CD4-positive, alpha-beta T cell treated with Interleukin-17A for 1 hour (primary cell): Measurements from ENCODE around the gene AGBL1.

Experiments
- DNase-seq: peaks from one replicate; pipeline ENCODE4 v3.0.0-alpha.2; 2020

AGBL1 gene

GRCh38 chr15:86611417-86612040, 531.9 kb downstream of the AGBL1 start:
- peak; percentile 58 for DNase-seq

GRCh38 chr15:86615411-86615810, 535.7 kb downstream of the AGBL1 start:
- DNase-seq, result no peak

GRCh38 chr15:86615816-86616215, 536.1 kb downstream of the AGBL1 start:
- peak; percentile 26 for DNase-seq

GRCh38 chr15:86616771-86617170, 537.1 kb downstream of the AGBL1 start:
- DNase-seq, result no peak

GRCh38 chr15:86620157-86620556, 540.5 kb downstream of the AGBL1 start:
- no peak for DNase-seq

- DNase-seq, result no peak
These were observed 541.1 kb downstream of the AGBL1 start for GRCh38 chr15:86620641-86621349.

- no peak for DNase-seq
These were observed 543.6 kb downstream of the AGBL1 start for GRCh38 chr15:86623236-86623635.

- DNase-seq, result peak; percentile 65
These were observed 544.8 kb downstream of the AGBL1 start for GRCh38 chr15:86624261-86625036.

GRCh38 chr15:86629409-86630356, 550.0 kb downstream of the AGBL1 start:
- no peak for DNase-seq

- DNase-seq, result no peak
These were observed 551.3 kb downstream of the AGBL1 start for GRCh38 chr15:86630946-86631345.

GRCh38 chr15:86634146-86634545, 554.5 kb downstream of the AGBL1 start:
- no peak for DNase-seq

- DNase-seq, result no peak
These were observed 555.4 kb downstream of the AGBL1 start for GRCh38 chr15:86634992-86635638.

- no peak for DNase-seq
These were observed 564.7 kb downstream of the AGBL1 start for GRCh38 chr15:86644339-86644738.

- no peak for DNase-seq
These were observed 566.3 kb downstream of the AGBL1 start for GRCh38 chr15:86645925-86646500.

- no peak for DNase-seq
These were observed 568.3 kb downstream of the AGBL1 start for GRCh38 chr15:86647810-86648440.

GRCh38 chr15:86649277-86649676, 569.6 kb downstream of the AGBL1 start:
- DNase-seq, result no peak

GRCh38 chr15:86650094-86650493, 570.4 kb downstream of the AGBL1 start:
- no peak for DNase-seq

GRCh38 chr15:86653344-86654197, 573.9 kb downstream of the AGBL1 start:
- DNase-seq, result peak; percentile 48

GRCh38 chr15:86654501-86654900, 574.8 kb downstream of the AGBL1 start:
- no peak for DNase-seq

- no peak for DNase-seq
These were observed 577.6 kb downstream of the AGBL1 start for GRCh38 chr15:86657305-86657704.
